GM10266 (cell line): ENCODE results near the gene PRDM15.

ENCODE experiments used
- DNase-seq: peaks from one replicate; pipeline ENCODE4 v3.0.0; 2012; ENCODE audit errors: extremely low spot score
- TF ChIP-seq, protein P1 (sequence below): IDR thresholded peaks from 2 replicates; pipeline ENCODE4 v1.5.1; 2012; ENCODE audit warnings: mild to moderate bottlenecking, low read depth; ENCODE audit not compliant: control insufficient read depth, insufficient read depth; ENCODE audit errors: missing control alignments

PRDM15 gene

DNA sequence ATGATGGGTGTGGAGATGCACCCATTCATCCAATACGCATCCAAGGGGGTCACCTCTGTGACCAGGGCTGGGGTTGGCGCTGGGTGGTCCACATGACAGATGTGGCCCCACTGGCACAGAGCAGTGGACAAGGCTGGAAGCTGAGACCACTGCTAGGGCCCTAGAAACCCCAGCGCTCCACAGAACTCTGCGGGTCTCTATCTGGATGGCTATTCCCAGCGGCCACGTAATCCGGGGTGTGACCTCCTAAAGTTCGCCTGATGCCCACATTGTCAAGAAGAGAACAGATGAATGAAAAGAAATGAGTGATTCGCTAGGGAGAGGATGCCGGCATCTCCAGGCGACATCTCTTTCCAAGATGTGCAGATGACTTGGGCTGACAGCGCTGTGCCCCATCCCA lies 55.2 kb downstream of the PRDM15 start:
- DNase-seq, result no peak
- TF ChIP-seq, protein P1, sequence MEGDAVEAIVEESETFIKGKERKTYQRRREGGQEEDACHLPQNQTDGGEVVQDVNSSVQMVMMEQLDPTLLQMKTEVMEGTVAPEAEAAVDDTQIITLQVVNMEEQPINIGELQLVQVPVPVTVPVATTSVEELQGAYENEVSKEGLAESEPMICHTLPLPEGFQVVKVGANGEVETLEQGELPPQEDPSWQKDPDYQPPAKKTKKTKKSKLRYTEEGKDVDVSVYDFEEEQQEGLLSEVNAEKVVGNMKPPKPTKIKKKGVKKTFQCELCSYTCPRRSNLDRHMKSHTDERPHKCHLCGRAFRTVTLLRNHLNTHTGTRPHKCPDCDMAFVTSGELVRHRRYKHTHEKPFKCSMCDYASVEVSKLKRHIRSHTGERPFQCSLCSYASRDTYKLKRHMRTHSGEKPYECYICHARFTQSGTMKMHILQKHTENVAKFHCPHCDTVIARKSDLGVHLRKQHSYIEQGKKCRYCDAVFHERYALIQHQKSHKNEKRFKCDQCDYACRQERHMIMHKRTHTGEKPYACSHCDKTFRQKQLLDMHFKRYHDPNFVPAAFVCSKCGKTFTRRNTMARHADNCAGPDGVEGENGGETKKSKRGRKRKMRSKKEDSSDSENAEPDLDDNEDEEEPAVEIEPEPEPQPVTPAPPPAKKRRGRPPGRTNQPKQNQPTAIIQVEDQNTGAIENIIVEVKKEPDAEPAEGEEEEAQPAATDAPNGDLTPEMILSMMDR, result no peak

DNA sequence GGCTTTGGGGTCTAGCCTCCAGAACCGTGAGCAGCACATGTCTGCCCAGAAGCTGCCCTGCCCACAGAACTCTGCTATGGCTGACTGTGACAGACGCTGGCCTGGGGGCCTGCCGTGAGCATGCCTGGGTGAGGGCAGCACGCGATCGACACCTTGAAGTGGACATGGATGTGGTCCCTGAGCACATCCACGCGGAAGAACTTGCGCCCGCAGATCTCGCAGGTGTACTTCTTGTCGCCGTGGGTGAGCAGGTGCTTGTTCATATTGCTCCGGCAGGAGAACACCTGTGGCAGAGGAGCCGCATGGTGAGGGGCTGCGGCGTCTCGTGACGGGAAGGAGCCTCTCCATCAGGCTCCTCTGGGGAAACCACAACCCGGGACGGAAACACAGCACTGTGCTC lies 56.0 kb downstream of the PRDM15 start:
- no peak for DNase-seq
- TF ChIP-seq, protein P1, result no peak

DNA sequence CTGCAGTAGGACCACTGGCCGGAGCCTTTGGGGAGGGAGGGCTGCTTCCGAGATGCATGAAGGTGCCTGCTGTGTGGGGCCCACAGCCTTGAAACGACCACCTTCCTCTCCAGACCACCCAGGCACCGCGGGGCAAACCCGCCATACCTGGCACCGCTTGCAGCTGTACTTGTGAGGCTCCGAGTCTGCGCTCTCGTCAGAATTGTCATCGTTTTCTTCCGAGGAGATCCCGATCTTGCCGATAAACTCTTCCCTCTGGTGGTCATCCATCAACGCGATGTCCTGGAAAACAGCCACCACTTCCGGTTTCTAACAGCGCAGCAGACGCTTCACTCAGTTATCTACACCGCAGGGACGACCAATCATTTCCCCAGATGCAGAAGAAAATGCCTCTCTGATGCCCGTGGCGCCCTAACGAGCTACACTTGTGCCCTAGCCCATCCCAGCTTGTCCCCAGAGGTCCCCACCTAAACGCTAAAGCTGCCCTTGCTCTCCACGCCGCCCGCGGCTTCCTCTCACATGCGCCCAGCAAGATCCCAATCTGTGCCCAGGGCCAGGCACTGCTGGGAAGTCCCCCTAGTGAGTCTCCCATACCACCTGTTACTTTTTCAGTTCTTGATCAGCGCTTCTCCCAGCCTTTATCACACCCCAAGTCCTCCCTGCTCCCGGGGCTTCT lies 57.2 kb downstream of the PRDM15 start:
- TF ChIP-seq, protein P1, result no peak
- no peak for DNase-seq

DNA sequence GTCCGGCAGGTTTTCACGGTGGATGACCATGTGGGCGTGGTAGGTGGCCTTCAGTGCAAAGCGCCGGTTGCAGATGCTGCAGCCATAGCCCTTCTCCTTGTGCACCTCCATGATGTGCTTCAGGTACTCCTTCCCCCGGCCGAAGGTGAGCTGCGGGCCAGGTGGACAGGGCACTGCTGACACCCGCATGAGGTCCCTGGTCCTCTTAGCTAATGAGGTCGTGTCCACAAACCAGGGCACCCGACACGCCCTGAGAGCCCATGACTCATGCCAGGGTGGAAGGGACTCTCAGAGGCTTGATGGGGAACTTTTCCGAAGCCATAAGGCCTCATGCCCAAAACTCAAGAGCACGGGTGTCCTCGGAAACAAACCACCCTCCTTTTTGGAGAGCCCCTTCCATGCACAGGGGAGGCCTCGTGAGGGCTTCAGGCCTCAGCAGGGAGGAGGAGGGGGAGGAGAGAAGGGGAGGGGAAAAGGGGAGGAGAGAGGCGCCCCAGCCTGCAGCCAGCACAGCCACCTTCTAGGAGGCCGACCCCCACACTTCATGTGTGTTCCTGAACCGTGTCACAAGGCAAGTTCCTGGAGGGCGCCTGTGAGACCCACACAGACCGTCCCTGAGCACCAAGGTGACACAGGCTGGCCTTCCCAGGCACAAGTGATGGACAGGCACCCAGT lies 57.9 kb downstream of the PRDM15 start:
- TF ChIP-seq, protein P1, result no peak
- DNase-seq, result no peak

DNA sequence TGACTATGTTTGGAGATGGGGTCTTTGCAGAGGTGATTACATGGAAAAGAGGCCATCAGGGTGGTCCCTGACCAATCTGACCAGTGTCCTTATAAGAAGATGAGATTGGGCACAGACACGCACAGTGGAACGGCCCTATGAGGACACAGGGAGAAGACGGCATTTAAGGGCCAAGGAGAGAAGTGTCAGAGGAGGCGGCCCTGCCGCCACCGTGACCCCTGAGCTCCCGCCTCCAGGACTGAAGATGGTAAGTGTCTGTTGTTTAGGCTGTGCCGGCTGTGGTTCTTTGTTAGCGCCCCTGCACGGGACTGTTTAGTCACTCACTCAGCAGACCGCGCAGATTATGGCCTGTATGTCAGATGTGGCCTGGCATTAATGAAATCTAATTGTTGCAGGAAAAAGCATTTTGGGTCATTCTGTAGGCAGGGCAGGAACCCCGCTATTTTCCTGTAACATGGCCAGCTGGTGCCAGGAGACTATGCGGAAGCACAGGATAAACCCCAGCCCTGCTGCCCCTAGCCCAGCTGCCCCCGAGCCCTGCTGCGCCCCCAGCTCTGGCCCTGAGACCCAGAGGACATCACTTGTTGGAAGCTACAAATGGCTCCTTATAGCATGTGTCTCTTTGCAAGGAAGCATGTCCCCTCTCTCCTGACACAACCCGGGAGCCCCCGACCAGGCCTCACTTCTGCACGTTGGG lies 58.6 kb downstream of the PRDM15 start:
- TF ChIP-seq, protein P1, result no peak
- DNase-seq, result no peak

DNA sequence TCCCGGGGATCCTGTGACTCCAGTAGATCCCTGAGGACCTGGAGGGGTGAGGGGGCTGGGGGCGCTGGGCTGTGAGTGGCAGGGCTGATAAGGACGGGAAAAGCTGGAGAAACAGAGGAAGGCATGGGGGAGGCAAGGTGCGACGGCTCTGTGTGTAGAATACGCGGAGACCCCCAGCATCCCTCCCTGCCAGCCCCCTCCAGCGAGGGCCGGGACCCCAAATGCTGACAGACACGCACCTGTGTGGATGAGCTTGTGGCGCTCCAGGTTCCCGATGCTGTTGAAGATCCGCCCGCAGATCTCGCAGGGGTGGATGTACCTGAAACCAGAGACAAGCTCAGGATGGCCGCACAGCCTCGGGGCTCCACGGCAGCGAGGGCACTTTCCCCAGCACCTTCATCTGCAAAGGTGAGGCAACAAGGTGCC lies 59.3 kb downstream of the PRDM15 start:
- TF ChIP-seq, protein P1, result no peak
- no peak for DNase-seq
